Liver (tissue), 9 donors: ENCODE data around the gene UNC93B1. TPM values are rescaled to one million over a fixed set of nuclear protein-coding genes. Genes with fewer than 3 reads are reported as not detected.
"Not testable (repeated sequence)": the region's sequence is repeated elsewhere in the genome, so short reads cannot be mapped to it uniquely, and the experiment has no call there.

Experiments
- DNase-seq: peaks from one replicate; pipeline ENCODE4 v3.0.0-alpha.2; 2017; ENCODE audit warnings: low spot score
- H3K27ac ChIP-seq, 2 donors: one replicate each; pipeline ENCODE4 v1.7.0; 2013; ENCODE audit warnings: inconsistent platforms in 2 of 2, low read length in 2 of 2, control low read depth in 1 of 2, low read depth in 1 of 2, mild to moderate bottlenecking in 1 of 2
- H3K27me3 ChIP-seq, 4 donors: one replicate each; pipeline versions ENCODE4 v1.6.1 to v1.7.0; 2013; ENCODE audit warnings: low read length in 3 of 4, inconsistent platforms in 1 of 4, mild to moderate bottlenecking in 1 of 4, moderate library complexity in 1 of 4; ENCODE audit not compliant: control insufficient read depth in 4 of 4, insufficient read depth in 4 of 4
- H3K36me3 ChIP-seq, 4 donors: one replicate each; pipeline versions ENCODE4 v1.6.1 to v1.7.0; 2013; ENCODE audit warnings: low read length in 3 of 4, mild to moderate bottlenecking in 3 of 4, low read depth in 1 of 4, moderate library complexity in 1 of 4; ENCODE audit not compliant: control insufficient read depth in 4 of 4, insufficient read depth in 3 of 4
- H3K4me1 ChIP-seq, 4 donors: one replicate each; pipeline versions ENCODE4 v1.6.1 to v1.7.0; 2013; ENCODE audit warnings: low read length in 3 of 4, mild to moderate bottlenecking in 3 of 4, moderate library complexity in 1 of 4; ENCODE audit not compliant: control insufficient read depth in 4 of 4, insufficient read depth in 4 of 4
- H3K4me3 ChIP-seq, 3 donors: one replicate each; pipeline versions ENCODE4 v1.6.1 to v1.7.0; 2013; ENCODE audit warnings: low read length in 3 of 3, control low read depth in 1 of 3, low read depth in 1 of 3, mild to moderate bottlenecking in 1 of 3
- H3K9ac ChIP-seq, 2 donors: one replicate each; pipeline ENCODE4 v1.7.0; 2013; ENCODE audit warnings: low read length in 2 of 2, mild to moderate bottlenecking in 2 of 2, moderate library complexity in 2 of 2, control low read depth in 1 of 2, low read depth in 1 of 2
- H3K9me3 ChIP-seq, 4 donors: one replicate each; pipeline versions ENCODE4 v1.6.1 to v1.7.0; 2013; ENCODE audit warnings: low read length in 3 of 4; ENCODE audit not compliant: control insufficient read depth in 4 of 4
- CTCF ChIP-seq: fragments of 150-350 bp; IDR thresholded peaks from 2 replicates; pipeline ENCODE4 v1.5.1; 2017; ENCODE audit warnings: improper control_type of control experiment, low read depth, low read length; ENCODE audit not compliant: missing input control
- RAD21 ChIP-seq, 2 donors: IDR thresholded peaks; 2 replicates each; pipeline ENCODE4 v1.6.1; 2016; ENCODE audit warnings: antibody characterized with exemption in 2 of 2, mild to moderate bottlenecking in 2 of 2
- WGBS: extraction: QIAGEN DNeasy Blood & Tissue Kit; methylation state at CpG from one replicate; pipeline ENCODE4 v1.1.7; 2013; 5-methylcytosine and 5-hydroxymethylcytosine counted together
- polyA plus RNA-seq, 2 donors: library from polyadenylated mRNA; stranded (reverse) in 1 of 2; unstranded in 1 of 2; fragments of 200-250 nt in 1 of 2; fragments of >200 nt in 1 of 2; fragmentation: Nextera tagmentation in 1 of 2; extraction: Ambion mirVana in 1 of 2; gene quantifications; one replicate each; pipeline versions ENCODE4 v1.2.1 to v1.2.3, GENCODE V29; 2013 to 2015
- total RNA-seq, 2 donors: library from RNA; depleted of rRNA; stranded (reverse); fragments of >200 nt; gene quantifications; one replicate each; pipeline ENCODE4 v1.2.3, GENCODE V29; 2014
- donor health status: healthy.
- donor health status: healthy.
- donor health status: healthy.
- donor health status: healthy.
- donor health status: healthy.

The UNC93B1 gene
- total and polyA plus RNA-seq, 4 donors, result 9.2 to 19.1 (median 15.0) TPM

- H3K36me3 ChIP-seq, H3K9me3 ChIP-seq, H3K27me3 ChIP-seq, H3K9ac ChIP-seq, H3K4me3 ChIP-seq, DNase-seq, H3K27ac ChIP-seq, H3K4me1 ChIP-seq: not testable (repeated sequence)
- WGBS, result 98% methylated on average over 3 of the region's 3 CpGs
Observed at GRCh38 chr11:67995129-67995528, 8.8 kb downstream of the UNC93B1 start.

- H3K27me3 ChIP-seq, H3K9ac ChIP-seq, H3K9me3 ChIP-seq, H3K36me3 ChIP-seq, H3K4me1 ChIP-seq, H3K4me3 ChIP-seq, DNase-seq, H3K27ac ChIP-seq: not testable (repeated sequence)
- WGBS, result 96% methylated on average over 5 of the region's 5 CpGs
Observed at GRCh38 chr11:67994387-67994786, 9.5 kb downstream of the UNC93B1 start.

GRCh38 chr11:67993821-67994220, 10.1 kb downstream of the UNC93B1 start:
- H3K36me3 ChIP-seq, H3K4me3 ChIP-seq, H3K9me3 ChIP-seq, H3K9ac ChIP-seq, H3K27me3 ChIP-seq, H3K27ac ChIP-seq, H3K4me1 ChIP-seq: not testable (repeated sequence)
- peak in 1 of 2 donors; percentile 66 for TF ChIP-seq RAD21 (IDR thresholded peaks at IDR 0.05)
- peak; percentile 32 for TF ChIP-seq CTCF
- DNase-seq, result peak; percentile 36
- 58% methylated on average over 12 of the region's 12 CpGs for WGBS

GRCh38 chr11:67991347-67992121, 12.4 kb downstream of the UNC93B1 start:
- not testable (repeated sequence) for DNase-seq, H3K9ac ChIP-seq, H3K4me1 ChIP-seq, H3K9me3 ChIP-seq, H3K4me3 ChIP-seq, H3K36me3 ChIP-seq, H3K27ac ChIP-seq, H3K27me3 ChIP-seq
- WGBS, result 34% methylated on average over 69 of the region's 70 CpGs

- not testable (repeated sequence) for H3K4me1 ChIP-seq, H3K4me3 ChIP-seq, H3K9me3 ChIP-seq, H3K9ac ChIP-seq, H3K27me3 ChIP-seq, H3K27ac ChIP-seq, H3K36me3 ChIP-seq
- peak; percentile 38 for DNase-seq
- 22% methylated on average over 52 of the region's 58 CpGs for WGBS
Observed at GRCh38 chr11:67990546-67991346, 13.2 kb downstream of the UNC93B1 start.

- H3K9ac ChIP-seq, H3K4me3 ChIP-seq, H3K9me3 ChIP-seq, H3K4me1 ChIP-seq, H3K36me3 ChIP-seq, DNase-seq, H3K27ac ChIP-seq, H3K27me3 ChIP-seq: not testable (repeated sequence)
- 83% methylated on average over 6 of the region's 6 CpGs for WGBS
Observed at GRCh38 chr11:67985302-67985701, 18.6 kb downstream of the UNC93B1 start.
